Small intestine (tissue), 7 donors: ENCODE measurements around the gene CPAMD8. TPM values are rescaled to one million over a fixed set of nuclear protein-coding genes. Genes with fewer than 3 reads are reported as not detected.
"Not testable (repeated sequence)": the region's sequence is repeated elsewhere in the genome, so short reads cannot be mapped to it uniquely, and the experiment has no call there.

ENCODE experiments used
- DNase-seq, 2 donors: peaks; one replicate each; pipeline versions ENCODE4 v3.0.0 to v3.0.0-alpha.2; 2013
- FAIRE-seq: peaks from 2 replicates; lab custom pipeline; 2012; peaks lifted over from hg19 to GRCh38; lab: Jason Lieb, UNC
- H3K27ac ChIP-seq, 3 donors: one replicate each; pipeline ENCODE4 v1.5.1; 2013; ENCODE audit warnings: low read length in 2 of 3, mild to moderate bottlenecking in 2 of 3, control low read depth in 1 of 3, inconsistent platforms in 1 of 3, low read depth in 1 of 3, moderate library complexity in 1 of 3
- H3K27me3 ChIP-seq, 3 donors: one replicate each; pipeline ENCODE4 v1.6.1; 2013; ENCODE audit warnings: low read length in 3 of 3, inconsistent platforms in 1 of 3; ENCODE audit not compliant: control insufficient read depth in 3 of 3, insufficient read depth in 3 of 3
- H3K36me3 ChIP-seq, 3 donors: one replicate each; pipeline ENCODE4 v1.6.1; 2013; ENCODE audit warnings: low read length in 3 of 3, inconsistent platforms in 1 of 3, low read depth in 1 of 3, mild to moderate bottlenecking in 1 of 3, moderate library complexity in 1 of 3; ENCODE audit not compliant: control insufficient read depth in 3 of 3, insufficient read depth in 2 of 3
- H3K4me1 ChIP-seq, 3 donors: one replicate each; pipeline ENCODE4 v1.6.1; 2013; ENCODE audit warnings: low read length in 2 of 3, inconsistent platforms in 1 of 3, low read depth in 1 of 3, mild to moderate bottlenecking in 1 of 3, moderate library complexity in 1 of 3; ENCODE audit not compliant: control insufficient read depth in 3 of 3, insufficient read depth in 2 of 3
- H3K4me3 ChIP-seq, 3 donors: one replicate each; pipeline ENCODE4 v1.5.1; 2013; ENCODE audit warnings: low read length in 3 of 3, control low read depth in 1 of 3, inconsistent platforms in 1 of 3, low read depth in 1 of 3, mild to moderate bottlenecking in 1 of 3, moderate library complexity in 1 of 3
- H3K9me3 ChIP-seq, 2 donors: one replicate each; pipeline ENCODE4 v1.6.1; 2013; ENCODE audit warnings: low read depth in 1 of 2, low read length in 1 of 2; ENCODE audit not compliant: control insufficient read depth in 2 of 2, insufficient read depth in 1 of 2
- WGBS, 3 donors: extraction: QIAGEN DNeasy Blood & Tissue Kit; methylation state at CpG; one replicate each; pipeline ENCODE4 v1.1.7; 2013; 5-methylcytosine and 5-hydroxymethylcytosine counted together
- polyA plus RNA-seq, 4 donors: library from polyadenylated mRNA; stranded (reverse) in 3 of 4; unstranded in 1 of 4; fragments of 200-250 nt in 3 of 4; fragments of 120-200 nt in 1 of 4; gene quantifications; one replicate each; pipeline versions ENCODE4 v1.2.1 to v1.2.3, GENCODE V29; 2013
- donor health status: healthy with polysubstance abuse.
- donor health status: control.
- donor health status: control.
- donor health status: Bipolar disorder and iron deficiency.
- donor health status: healthy.

The CPAMD8 gene
- polyA plus RNA-seq, 4 donors, result 0.45 to 7.1 (median 3.1) TPM

- no peaks in the 10 kb centered on the region for H3K4me1 ChIP-seq
- H3K27me3 ChIP-seq, result no peaks in the 10 kb centered on the region
- FAIRE-seq (no peak), DNase-seq (no peak)
- no peaks in the 10 kb centered on the region for H3K9me3 ChIP-seq
- H3K36me3 ChIP-seq, result no peaks in the 10 kb centered on the region
- WGBS, 3 donors, result 82 to 89% (median 84%) methylated on average over 13 to 15 of the region's 15 CpGs
- H3K4me3 ChIP-seq, result no peak overlapping the region
- no peak overlapping the region for H3K27ac ChIP-seq
These were observed 22.2 kb downstream of the CPAMD8 start for GRCh38 chr19:17004386-17004785.

GRCh38 chr19:17002455-17002854 is 24.2 kb downstream of the CPAMD8 start:
- H3K27me3 ChIP-seq, result no peaks in the 10 kb centered on the region
- 53 to 66% (median 60%) methylated on average over 7 of the region's 7 CpGs for WGBS, 3 donors
- no peak for FAIRE-seq

GRCh38 chr19:17001603-17002183 is 24.9 kb downstream of the CPAMD8 start:
- Histone ChIP-seq H3K4me3 (no peak overlapping the region), H3K27me3 (no peaks in the 10 kb centered on the region), H3K36me3 (no peaks in the 10 kb centered on the region), H3K27ac (no peak overlapping the region), H3K4me1 (no peaks in the 10 kb centered on the region), H3K9me3 (peaks cover 0 to 7% of the 10 kb centered on the region in 2 donors)
- FAIRE-seq, result no peak
- 47 to 54% (median 48%) methylated on average over 7 of the region's 7 CpGs for WGBS, 3 donors
- peak in 1 of 2 donors; percentile 25 for DNase-seq

More at GRCh38 chr19:17002455-17002854, 24.2 kb downstream of the CPAMD8 start:
- H3K27ac ChIP-seq, result no peak overlapping the region
- DNase-seq, result no peak
- H3K4me1 ChIP-seq, result no peaks in the 10 kb centered on the region
- H3K36me3 ChIP-seq, result no peaks in the 10 kb centered on the region
- H3K9me3 ChIP-seq, result peaks cover 0 to 7% of the 10 kb centered on the region in 2 donors
- no peak overlapping the region for H3K4me3 ChIP-seq

GRCh38 chr19:16998635-16999194 is 27.9 kb downstream of the CPAMD8 start:
- no peak for DNase-seq
- no peaks in the 10 kb centered on the region for H3K4me1 ChIP-seq
- no peak for FAIRE-seq
- H3K36me3 ChIP-seq, result no peaks in the 10 kb centered on the region
- H3K9me3 ChIP-seq, result peaks cover 0 to 7% of the 10 kb centered on the region in 2 donors
- no peak overlapping the region for H3K27ac ChIP-seq
- H3K27me3 ChIP-seq, result no peaks in the 10 kb centered on the region
- no peak overlapping the region for H3K4me3 ChIP-seq
- 93 to 98% (median 96%) methylated on average over 3 of the region's 3 CpGs for WGBS, 3 donors

- not testable (repeated sequence) for DNase-seq, H3K9me3 ChIP-seq, H3K36me3 ChIP-seq, H3K4me3 ChIP-seq, H3K27ac ChIP-seq, H3K27me3 ChIP-seq, FAIRE-seq, H3K4me1 ChIP-seq
- 84 to 94% (median 92%) methylated on average over 16 to 19 of the region's 23 CpGs for WGBS, 3 donors
These were observed 29.6 kb downstream of the CPAMD8 start for GRCh38 chr19:16996838-16997490.

GRCh38 chr19:16988661-16989060 is 37.9 kb downstream of the CPAMD8 start:
- DNase-seq, result no peak
- H3K27ac ChIP-seq, result no peak overlapping the region
- H3K27me3 ChIP-seq, result no peaks in the 10 kb centered on the region
- H3K9me3 ChIP-seq, result peaks cover 0 to 2% of the 10 kb centered on the region in 2 donors
- no peak for FAIRE-seq
- H3K4me3 ChIP-seq, result no peak overlapping the region
- H3K4me1 ChIP-seq, result no peaks in the 10 kb centered on the region
- 66 to 73% (median 72%) methylated on average over 4 of the region's 4 CpGs for whole genome bisulfite sequencing, 3 donors
- no peaks in the 10 kb centered on the region for H3K36me3 ChIP-seq

GRCh38 chr19:16985403-16985802 is 41.2 kb downstream of the CPAMD8 start:
- no peak overlapping the region for H3K27ac ChIP-seq
- H3K36me3 ChIP-seq, result no peaks in the 10 kb centered on the region
- FAIRE-seq, result no peak
- no peak overlapping the region for H3K4me3 ChIP-seq
- H3K9me3 ChIP-seq, result no peaks in the 10 kb centered on the region
- H3K27me3 ChIP-seq, result no peaks in the 10 kb centered on the region
- no peaks in the 10 kb centered on the region for H3K4me1 ChIP-seq
- 85 to 95% (median 91%) methylated on average over 2 of the region's 2 CpGs for WGBS, 3 donors
- no peak for DNase-seq

GRCh38 chr19:16982586-16982985 is 44.0 kb downstream of the CPAMD8 start:
- not testable (repeated sequence) for FAIRE-seq

More at GRCh38 chr19:16982586-16982985, 44.0 kb downstream of the CPAMD8 start:
- H3K27me3 ChIP-seq, H3K9me3 ChIP-seq, H3K36me3 ChIP-seq, H3K27ac ChIP-seq, DNase-seq, H3K4me3 ChIP-seq, H3K4me1 ChIP-seq: not testable (repeated sequence)
- 75 to 86% (median 76%) methylated on average over 2 of the region's 2 CpGs for WGBS, 3 donors
